GM12892 (cell line): ENCODE data around the gene ANKUB1.

Source experiments
- POLR2A ChIP-seq: IDR thresholded peaks from 2 replicates; pipeline ENCODE4 v1.6.1; 2011; ENCODE audit warnings: low read depth, low read length, control low read depth
- POLR2AphosphoS5 ChIP-seq: IDR thresholded peaks from 2 replicates; pipeline ENCODE4 v1.6.1; 2011; ENCODE audit warnings: low read depth, low read length, control low read depth

DNA sequence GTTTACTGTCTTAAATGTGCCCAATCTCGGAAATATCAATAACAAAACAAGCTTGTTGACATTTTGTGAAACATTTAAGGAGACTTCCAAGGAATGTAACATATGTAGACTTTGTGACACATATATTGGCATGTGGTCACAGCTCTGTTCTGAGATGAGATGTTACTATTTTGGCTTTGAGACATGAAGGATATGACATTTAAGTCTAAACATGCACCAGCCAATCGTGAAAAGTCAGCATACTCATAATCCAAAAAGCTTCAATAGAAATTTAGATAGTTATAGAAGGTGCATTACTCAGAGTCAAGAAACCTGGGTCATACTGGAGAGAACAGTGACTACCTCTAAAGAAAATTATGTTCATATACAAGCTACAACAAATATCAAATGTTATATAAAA is 53.5 kb downstream of the ANKUB1 start:
- TF ChIP-seq POLR2A = no peak
- no peak for TF ChIP-seq POLR2AphosphoS5
